Mucosa of descending colon (tissue), 3 donors: Measurements from ENCODE around the gene ACAA2. TPM values are rescaled to one million over a fixed set of nuclear protein-coding genes. Genes with fewer than 3 reads are reported as not detected.

Experiments used
- ATAC-seq: fragments of 200-7000 bp; cut with Tn5 transposase; one replicate; pipeline ENCODE4 v1.9.1; 2020; ENCODE audit warnings: mild to moderate bottlenecking, moderate library complexity
- DNase-seq, 3 donors: peaks; one replicate each; pipeline ENCODE4 v3.0.0-alpha.2; 2020
- H3K36me3 ChIP-seq: fragments of 200-600 bp; one replicate; pipeline ENCODE4 v1.8.0; 2021; ENCODE audit warnings: low read depth, mild to moderate bottlenecking
- H3K4me1 ChIP-seq: fragments of 200-600 bp; one replicate; pipeline ENCODE4 v1.8.0; 2021; ENCODE audit warnings: low read depth, mild to moderate bottlenecking
- H3K4me3 ChIP-seq: fragments of 200-600 bp; one replicate; pipeline ENCODE4 v1.8.0; 2021; ENCODE audit warnings: mild to moderate bottlenecking
- H3K9me3 ChIP-seq: fragments of 200-600 bp; one replicate; pipeline ENCODE4 v1.8.0; 2021; ENCODE audit warnings: mild to moderate bottlenecking
- CTCF ChIP-seq: fragments of 200-600 bp; IDR thresholded peaks from one replicate; pipeline ENCODE4 v1.8.0; 2022; ENCODE audit warnings: antibody characterized with exemption, mild to moderate bottlenecking
- intact Hi-C, 2 donors: fragments of 100-400 bp; cut with DNase I in 1 of 2; cut with micrococcal nuclease in 1 of 2; formaldehyde crosslinking; loops; one replicate each; pipeline versions ENCODE4 v1.11.0 to v1.11.1; 2022; cut with DNase I, micrococcal nuclease
- total RNA-seq, 3 donors: library from RNA; stranded (reverse); fragmentation: NEBNext Ultra II Directional in 2 of 3; extraction: Animal tissue kit (Norgen Biotek cat#: 25700) in 2 of 3; gene quantifications; one replicate each; pipeline versions ENCODE4 v1.2.1 to v1.2.4, GENCODE V29; 2021 to 2023
- donor health status: DM: no; HTN: no; CAD: no; lungs with moderate emphysema.
- donor health status: DM: no; HTN: no; CAD: no.
- donor health status: DM: no; HTN: yes; CAD: no.

Gene ACAA2
- total RNA-seq, 3 donors from 2014 or later, result 148 to 332 (median 281) TPM

- Histone ChIP-seq H3K4me1 (no peaks in the 10 kb centered on the region), H3K9me3 (no peaks in the 10 kb centered on the region), H3K36me3 (no peaks in the 10 kb centered on the region), H3K4me3 (no peak overlapping the region)
- DNase-seq (no peak), ATAC-seq (no peak)
- intact Hi-C loops, result no loop called here
- no peak for TF ChIP-seq CTCF
Observed at GRCh38 chr18:49749563-49749962, 63.8 kb downstream of the ACAA2 start.

GRCh38 chr18:49747876-49748275 is 65.5 kb downstream of the ACAA2 start:
- no peak for TF ChIP-seq CTCF
- ATAC-seq (no peak), DNase-seq (no peak)
- H3K4me3 ChIP-seq, result no peak overlapping the region
- H3K9me3 ChIP-seq, result no peaks in the 10 kb centered on the region
- intact Hi-C loops, result no loop called here
- no peaks in the 10 kb centered on the region for H3K36me3 ChIP-seq
- H3K4me1 ChIP-seq, result no peaks in the 10 kb centered on the region

- intact Hi-C loops, result no loop called here
- no peaks in the 10 kb centered on the region for H3K9me3 ChIP-seq
- no peak overlapping the region for H3K4me3 ChIP-seq
- H3K4me1 ChIP-seq, result no peaks in the 10 kb centered on the region
- no peaks in the 10 kb centered on the region for H3K36me3 ChIP-seq
- no peak for TF ChIP-seq CTCF
- DNase-seq, result no peak
- peak; percentile 15 for ATAC-seq
Observed at GRCh38 chr18:49745045-49746014, 68.0 kb downstream of the ACAA2 start.

GRCh38 chr18:49744376-49745008 is 68.8 kb downstream of the ACAA2 start:
- DNase-seq, result no peak
- no peaks in the 10 kb centered on the region for H3K36me3 ChIP-seq
- H3K4me3 ChIP-seq, result no peak overlapping the region
- H3K4me1 ChIP-seq, result no peaks in the 10 kb centered on the region
- no peak for ATAC-seq
- no peak for TF ChIP-seq CTCF
- no peaks in the 10 kb centered on the region for H3K9me3 ChIP-seq
- intact Hi-C loops, result no loop called here

GRCh38 chr18:49743117-49743567 is 70.2 kb downstream of the ACAA2 start:
- H3K4me1 ChIP-seq, result no peaks in the 10 kb centered on the region
- DNase-seq, result no peak
- no peak overlapping the region for H3K4me3 ChIP-seq
- ATAC-seq, result no peak
- TF ChIP-seq CTCF, result no peak
- intact Hi-C loops, result no loop called here
- no peaks in the 10 kb centered on the region for H3K9me3 ChIP-seq
- H3K36me3 ChIP-seq, result no peaks in the 10 kb centered on the region
